Measurements from ENCODE around the gene SHISA2. TPM values are rescaled to one million over a fixed set of nuclear protein-coding genes. Genes with fewer than 3 reads are reported as not detected.

The SHISA2 gene
- total and polyA plus RNA-seq, 2 donors from 2014 or later, result 3.4 to 3.7 TPM

DNA sequence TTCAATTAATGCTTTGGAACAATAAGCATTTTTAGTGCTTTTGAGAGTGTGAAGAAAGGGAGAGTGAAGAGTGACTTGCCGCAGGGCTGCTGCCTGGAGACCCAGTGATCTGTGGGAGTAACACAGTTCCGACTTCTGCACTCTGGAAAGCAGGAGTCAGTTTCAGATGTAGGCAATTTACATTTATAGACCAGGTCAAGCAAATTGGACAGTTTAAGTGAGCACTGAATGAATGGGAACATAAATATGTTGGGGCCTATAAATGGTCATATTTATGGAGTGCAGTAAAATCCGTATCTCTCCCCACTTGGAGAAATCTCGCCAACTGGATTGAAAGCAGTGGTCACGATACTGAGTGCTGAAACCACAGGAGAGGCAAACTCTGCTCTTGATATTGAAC, 9.4 kb upstream of the SHISA2 start:
- no peak overlapping the region for H3K4me3 ChIP-seq (ENCODE audit: low read length in 3 of 3)
- DNase-seq (peak in 3 of 5 donors; percentile 59 to 82 (median 82)), FAIRE-seq (no peak)
- no peak overlapping the region for H3K9ac ChIP-seq (ENCODE audit: low read length in 3 of 3)
- intact Hi-C loops (cut with DNase I), result loop anchor here (5.0 kb wide), 1 partner anchor 484 kb away; no protein-coding TSS in a partner anchor
- no peaks in the 10 kb centered on the region for H3K9me3 ChIP-seq (ENCODE audit: control insufficient read depth in 2 of 3, insufficient read depth in 1 of 3, low read length in 3 of 3)
- H3K27me3 ChIP-seq (ENCODE audit: control insufficient read depth, insufficient read depth, low read length), result no peaks in the 10 kb centered on the region
- H3K4me1 ChIP-seq (ENCODE audit: control insufficient read depth in 2 of 3, insufficient read depth in 2 of 3, low read depth in 1 of 3, low read length in 3 of 3), result peaks cover 0 to 3% (median 0%) of the 10 kb centered on the region in 3 donors
- TF ChIP-seq, protein P1, sequence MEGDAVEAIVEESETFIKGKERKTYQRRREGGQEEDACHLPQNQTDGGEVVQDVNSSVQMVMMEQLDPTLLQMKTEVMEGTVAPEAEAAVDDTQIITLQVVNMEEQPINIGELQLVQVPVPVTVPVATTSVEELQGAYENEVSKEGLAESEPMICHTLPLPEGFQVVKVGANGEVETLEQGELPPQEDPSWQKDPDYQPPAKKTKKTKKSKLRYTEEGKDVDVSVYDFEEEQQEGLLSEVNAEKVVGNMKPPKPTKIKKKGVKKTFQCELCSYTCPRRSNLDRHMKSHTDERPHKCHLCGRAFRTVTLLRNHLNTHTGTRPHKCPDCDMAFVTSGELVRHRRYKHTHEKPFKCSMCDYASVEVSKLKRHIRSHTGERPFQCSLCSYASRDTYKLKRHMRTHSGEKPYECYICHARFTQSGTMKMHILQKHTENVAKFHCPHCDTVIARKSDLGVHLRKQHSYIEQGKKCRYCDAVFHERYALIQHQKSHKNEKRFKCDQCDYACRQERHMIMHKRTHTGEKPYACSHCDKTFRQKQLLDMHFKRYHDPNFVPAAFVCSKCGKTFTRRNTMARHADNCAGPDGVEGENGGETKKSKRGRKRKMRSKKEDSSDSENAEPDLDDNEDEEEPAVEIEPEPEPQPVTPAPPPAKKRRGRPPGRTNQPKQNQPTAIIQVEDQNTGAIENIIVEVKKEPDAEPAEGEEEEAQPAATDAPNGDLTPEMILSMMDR (IDR thresholded peaks at IDR 0.05; ENCODE audit: borderline replicate concordance, extremely low read depth, insufficient read depth), result no peak
- no peak overlapping the region for H3K27ac ChIP-seq (ENCODE audit: low read depth in 2 of 2, low read length in 2 of 2)
- H3K36me3 ChIP-seq (ENCODE audit: control insufficient read depth in 2 of 3, insufficient read depth in 3 of 3, low read length in 3 of 3), result no peaks in the 10 kb centered on the region

DNA sequence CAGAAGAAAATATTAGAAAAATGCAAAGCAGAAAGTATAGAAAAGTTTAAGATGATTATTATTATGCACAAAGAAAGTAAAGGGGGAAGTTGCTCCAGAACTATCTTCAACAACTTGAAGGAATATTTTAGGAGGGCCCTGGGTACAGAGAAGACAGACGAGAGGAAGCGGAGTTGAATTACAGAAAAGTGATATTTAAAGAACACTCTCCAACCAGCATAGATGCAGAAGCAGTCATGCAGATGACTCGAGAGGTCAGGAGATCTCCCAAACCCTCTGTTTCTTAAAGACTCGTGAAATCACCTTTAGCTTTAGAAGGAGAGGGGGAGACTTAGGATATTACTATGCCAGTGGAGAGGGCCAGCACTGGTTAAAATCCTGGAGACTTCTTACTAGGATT, 8.5 kb upstream of the SHISA2 start:
- Histone ChIP-seq H3K36me3 (ENCODE audit: control insufficient read depth in 2 of 3, insufficient read depth in 3 of 3, low read length in 3 of 3) (no peaks in the 10 kb centered on the region), H3K27ac (ENCODE audit: low read depth in 2 of 2, low read length in 2 of 2) (no peak overlapping the region), H3K4me3 (ENCODE audit: low read length in 3 of 3) (no peak overlapping the region), H3K9ac (ENCODE audit: low read length in 3 of 3) (no peak overlapping the region), H3K9me3 (ENCODE audit: control insufficient read depth in 2 of 3, insufficient read depth in 1 of 3, low read length in 3 of 3) (no peaks in the 10 kb centered on the region), H3K4me1 (ENCODE audit: control insufficient read depth in 2 of 3, insufficient read depth in 2 of 3, low read depth in 1 of 3, low read length in 3 of 3) (peaks cover 0 to 3% (median 0%) of the 10 kb centered on the region in 3 donors), H3K27me3 (ENCODE audit: control insufficient read depth, insufficient read depth, low read length) (no peaks in the 10 kb centered on the region)
- FAIRE-seq, result no peak
- intact Hi-C loops (cut with DNase I), result loop anchor here (5.0 kb wide), 1 partner anchor 483 kb away; no protein-coding TSS in a partner anchor
- peak in 2 of 5 donors; percentile 31 to 38 for DNase-seq
- TF ChIP-seq, protein P1 (IDR thresholded peaks at IDR 0.05; ENCODE audit: borderline replicate concordance, extremely low read depth, insufficient read depth), result no peak

DNA sequence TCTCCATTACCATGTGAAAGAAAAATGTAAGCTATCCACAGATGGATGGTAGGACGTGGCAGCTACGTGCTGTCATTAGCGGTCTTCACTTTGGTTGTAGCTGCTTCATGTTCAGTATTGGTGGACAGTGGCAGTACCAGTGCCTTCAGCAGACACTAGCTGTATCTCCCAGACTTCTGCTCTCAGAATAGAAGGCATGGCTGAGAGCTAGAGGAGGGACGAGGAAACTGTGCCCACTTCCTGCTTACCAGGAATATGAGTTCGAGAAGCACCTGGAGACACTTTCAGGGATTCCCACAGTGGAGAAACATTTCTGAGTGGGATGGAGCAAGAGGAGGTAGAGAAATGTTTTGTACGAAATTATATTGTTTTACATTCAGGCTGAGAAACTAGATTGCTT, 6.9 kb upstream of the SHISA2 start:
- intact Hi-C loops (cut with DNase I), result no loop called here
- H3K4me1 ChIP-seq (ENCODE audit: control insufficient read depth in 2 of 3, insufficient read depth in 2 of 3, low read depth in 1 of 3, low read length in 3 of 3), result peaks cover 0 to 3% (median 0%) of the 10 kb centered on the region in 3 donors
- no peak for DNase-seq

More for the DNA sequence above, 6.9 kb upstream of the SHISA2 start:
- H3K27ac ChIP-seq (ENCODE audit: low read depth in 2 of 2, low read length in 2 of 2), result no peak overlapping the region
- no peaks in the 10 kb centered on the region for H3K9me3 ChIP-seq (ENCODE audit: control insufficient read depth in 2 of 3, insufficient read depth in 1 of 3, low read length in 3 of 3)
- no peaks in the 10 kb centered on the region for H3K27me3 ChIP-seq (ENCODE audit: control insufficient read depth, insufficient read depth, low read length)
- H3K4me3 ChIP-seq (ENCODE audit: low read length in 3 of 3), result no peak overlapping the region
- no peak overlapping the region for H3K9ac ChIP-seq (ENCODE audit: low read length in 3 of 3)
- FAIRE-seq, result no peak
- H3K36me3 ChIP-seq (ENCODE audit: control insufficient read depth in 2 of 3, insufficient read depth in 3 of 3, low read length in 3 of 3), result no peaks in the 10 kb centered on the region
- TF ChIP-seq, protein P1 (IDR thresholded peaks at IDR 0.05; ENCODE audit: borderline replicate concordance, extremely low read depth, insufficient read depth), result no peak
